Body of pancreas (tissue), 4 donors: ENCODE results near the gene EDARADD. TPM values are rescaled to one million over a fixed set of nuclear protein-coding genes. Genes with fewer than 3 reads are reported as not detected.

ENCODE experiments used
- ATAC-seq: fragments of 150-250 bp; one replicate; pipeline ENCODE4 v1.9.1; 2016
- DNase-seq, 4 donors: peaks; one replicate each; pipeline ENCODE4 v3.0.0-alpha.2; 2019
- H3K27ac ChIP-seq, 4 donors: fragments of 200-600 bp; sonication (generic); 1 replicate in 3 of 4; 2 replicates in 1 of 4; pipeline versions ENCODE4 v1.5.1 to v1.6.1; 2016 to 2019; ENCODE audit warnings: mild to moderate bottlenecking in 1 of 4, mixed read lengths in 1 of 4, moderate library complexity in 1 of 4
- H3K27me3 ChIP-seq, 2 donors: fragments of 200-600 bp; sonication (generic); one replicate each; pipeline ENCODE4 v1.6.0; 2016; ENCODE audit warnings: mild to moderate bottlenecking in 1 of 2
- H3K36me3 ChIP-seq, 2 donors: fragments of 200-600 bp; sonication (generic); replicated peaks in 1 of 2; 2 replicates each; pipeline ENCODE4 v1.5.1; 2016; ENCODE audit warnings: low read depth in 2 of 2; ENCODE audit not compliant: insufficient read depth in 1 of 2
- H3K4me1 ChIP-seq: fragments of 200-600 bp; sonication (generic); one replicate; pipeline ENCODE4 v1.6.0; 2016
- H3K4me3 ChIP-seq, 2 donors: fragments of 200-600 bp; sonication (generic); 1 replicate in 1 of 2; 2 replicates in 1 of 2; pipeline ENCODE4 v1.5.1; 2016 to 2019
- H3K9me3 ChIP-seq, 3 donors: fragments of 200-600 bp; sonication (generic); 1 replicate in 2 of 3; 2 replicates in 1 of 3; pipeline ENCODE4 v1.5.1; 2016
- CTCF ChIP-seq, 7 experiments: fragments of 450-650 bp in 4 of 7; fragments of 200-600 bp in 3 of 7; sonication (generic) in 3 of 7; IDR thresholded peaks; one replicate each; pipeline ENCODE4 v1.5.1; 2016 to 2019; ENCODE audit warnings: antibody characterized with exemption in 7 of 7
- POLR2A ChIP-seq, 3 donors: fragments of 450-650 bp; IDR thresholded peaks; one replicate each; pipeline ENCODE4 v1.6.1; 2016; ENCODE audit warnings: antibody characterized with exemption in 3 of 3, mild to moderate bottlenecking in 2 of 3
- WGBS, 2 donors: methylation state at CpG; one replicate each; pipeline ENCODE4 v1.1.5; 2017; 5-methylcytosine and 5-hydroxymethylcytosine counted together
- intact Hi-C: fragments of 100-400 bp; cut with DNase I; formaldehyde crosslinking; loops from one replicate; pipeline ENCODE4 v1.15.1; 2023
- total RNA-seq, 2 donors: library from RNA; depleted of rRNA; stranded (reverse); fragments of >200 nt; gene quantifications; one replicate each; pipeline ENCODE4 v1.1.0, GENCODE V29; 2016

EDARADD gene
- 1 to 10 TPM; 2.9 to 8.9 TPM for total RNA-seq

DNA sequence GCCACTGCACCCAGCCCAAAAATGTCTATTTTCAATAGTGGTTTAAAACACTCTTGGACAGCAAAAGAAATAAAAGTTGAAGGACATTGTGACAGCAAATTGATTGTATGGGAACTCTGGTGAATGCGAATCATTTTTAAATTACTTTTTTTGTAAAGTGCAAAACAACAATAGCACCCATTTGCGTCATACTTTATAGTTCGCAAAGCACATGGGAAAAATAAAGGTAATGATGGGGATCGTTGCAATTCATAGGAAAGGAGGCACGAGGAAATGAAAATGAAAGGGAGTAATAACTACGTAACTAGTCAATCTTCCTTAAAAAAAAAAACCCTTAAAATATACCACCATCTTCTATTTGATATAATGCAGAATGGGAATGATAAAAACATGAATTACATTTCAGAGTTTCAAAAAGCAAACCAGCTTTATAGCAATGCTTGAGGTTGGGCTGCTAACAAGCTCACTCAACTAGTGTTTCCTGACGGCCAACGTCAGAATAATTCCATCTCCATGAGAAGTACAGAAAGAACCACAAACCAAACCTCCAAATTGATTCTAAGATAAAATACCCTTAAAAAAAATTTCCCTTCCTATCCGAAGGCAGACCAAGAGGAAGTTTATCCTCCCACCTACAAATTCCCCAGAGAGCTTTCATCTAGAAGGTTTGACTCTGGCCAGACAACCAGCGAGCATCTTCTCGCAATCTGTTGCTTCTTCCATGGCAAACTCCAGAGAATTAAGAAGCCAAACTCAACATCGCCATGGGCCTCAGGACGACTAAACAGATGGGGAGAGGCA, at the start of gene EDARADD:
EDARADD (plus strand) TSS at position 606 of the 801 bp plus-strand sequence; CDS start at position 765, 159 bp downstream.
- H3K9me3 ChIP-seq, result no peaks in the 10 kb centered on the region
- DNase-seq (no peak), ATAC-seq (no peak)
- H3K4me1 ChIP-seq, result peaks cover 21% of the 10 kb centered on the region
- TF ChIP-seq POLR2A (IDR thresholded peaks at IDR 0.05), result no peak
- TF ChIP-seq CTCF (IDR thresholded peaks at IDR 0.05), result no peak
- no peaks in the 10 kb centered on the region for H3K27me3 ChIP-seq
- intact Hi-C loops, result no loop called here
- H3K4me3 ChIP-seq, result peak within 1 kb of the TSS; percentile 60 to 76
- H3K27ac ChIP-seq, result peak within 1 kb of the TSS in 3 of 4 donors; percentile 31 to 66 (median 56)
- WGBS, 2 donors, result 71 to 81% methylated on average over 13 of the region's 13 CpGs
- H3K36me3 ChIP-seq, result no peaks in the 10 kb centered on the region

DNA sequence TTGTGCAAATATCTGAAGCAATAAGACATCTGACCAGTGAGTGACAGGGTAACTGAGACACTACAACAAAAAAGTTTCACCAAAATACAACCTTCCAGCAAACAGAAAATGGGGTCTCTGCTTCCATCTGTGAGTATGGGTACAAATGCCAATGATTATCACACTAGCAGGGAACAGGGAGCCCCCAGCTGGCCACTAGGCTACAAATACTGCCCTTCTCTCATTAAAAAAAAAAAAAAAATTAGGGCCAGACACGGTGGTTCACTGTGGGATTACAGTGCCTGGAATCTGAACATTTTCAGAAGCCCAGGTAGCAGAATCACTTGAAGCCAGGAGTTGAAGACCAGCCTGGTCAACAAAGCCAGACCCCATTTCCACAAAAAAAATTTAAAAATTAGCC, 48.4 kb upstream of the EDARADD start:
- ATAC-seq, result no peak
- Histone ChIP-seq H3K27me3 (no peaks in the 10 kb centered on the region), H3K4me3 (no peak overlapping the region), H3K9me3 (no peaks in the 10 kb centered on the region), H3K27ac (no peak overlapping the region), H3K4me1 (peaks cover 49% of the 10 kb centered on the region), H3K36me3 (no peaks in the 10 kb centered on the region)
- peak; percentile 46 to 67 (median 48) for DNase-seq
- WGBS, 2 donors, result 6 to 11% methylated on average over 1 of the region's 1 CpG
- TF ChIP-seq CTCF (IDR thresholded peaks at IDR 0.05), result peak in 6 of 7 experiments; percentile 29 to 53 (median 46)
- TF ChIP-seq POLR2A (IDR thresholded peaks at IDR 0.05), result no peak
- intact Hi-C loops, result no loop called here

DNA sequence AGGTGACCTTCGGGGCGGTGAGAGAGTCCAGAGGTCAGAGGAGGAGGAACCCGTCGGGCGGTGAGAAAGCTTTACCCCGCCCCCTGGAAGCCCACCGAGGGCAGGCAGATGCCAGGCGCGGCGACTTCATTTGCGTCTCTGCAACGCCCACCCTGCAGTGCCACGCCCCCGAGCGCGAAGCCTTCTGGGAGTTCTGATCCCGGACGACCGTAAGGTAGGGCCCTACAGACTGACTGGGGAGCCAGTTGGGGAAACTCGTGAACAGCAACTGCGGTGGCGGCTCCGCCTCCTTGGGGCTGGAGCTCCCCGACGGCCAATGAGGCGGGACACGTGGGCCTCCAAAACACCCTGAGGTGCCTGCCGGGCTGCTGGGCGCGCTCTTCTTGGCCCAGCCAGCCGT, 46.0 kb upstream of the EDARADD start:
- intact Hi-C loops, result no loop called here
- no peak for ATAC-seq
- Histone ChIP-seq H3K4me1 (peaks cover 25% of the 10 kb centered on the region), H3K4me3 (no peak overlapping the region), H3K9me3 (no peaks in the 10 kb centered on the region), H3K27ac (no peak overlapping the region), H3K27me3 (no peaks in the 10 kb centered on the region), H3K36me3 (no peaks in the 10 kb centered on the region)
- no peak for DNase-seq
- no peak for TF ChIP-seq CTCF (IDR thresholded peaks at IDR 0.05)
- TF ChIP-seq POLR2A (IDR thresholded peaks at IDR 0.05), result no peak
- 89 to 96% methylated on average over 7 to 24 of the region's 31 CpGs for whole genome bisulfite sequencing, 2 donors

- ATAC-seq (no peak), DNase-seq (no peak)
- Histone ChIP-seq H3K36me3 (no peaks in the 10 kb centered on the region), H3K27me3 (no peaks in the 10 kb centered on the region), H3K4me3 (no peak overlapping the region), H3K9me3 (no peaks in the 10 kb centered on the region), H3K27ac (no peak overlapping the region), H3K4me1 (peaks cover 10% of the 10 kb centered on the region)
- WGBS, 2 donors, result 91% methylated on average over 5 of the region's 5 CpGs
- no peak for TF ChIP-seq CTCF (IDR thresholded peaks at IDR 0.05)
- TF ChIP-seq POLR2A (IDR thresholded peaks at IDR 0.05), result no peak
- intact Hi-C loops, result no loop called here
Observed at GRCh38 chr1:236350308-236350707, 43.8 kb upstream of the EDARADD start.
